GM12872 (cell line): Measurements from ENCODE around the gene KRT81.

Experiments
- TF ChIP-seq, protein P1 (sequence below): IDR thresholded peaks from 3 replicates; pipeline ENCODE4 v1.5.1; 2011; ENCODE audit warnings: low read depth, mild to moderate bottlenecking, low read length, moderate library complexity; ENCODE audit not compliant: insufficient read depth

The KRT81 gene

DNA sequence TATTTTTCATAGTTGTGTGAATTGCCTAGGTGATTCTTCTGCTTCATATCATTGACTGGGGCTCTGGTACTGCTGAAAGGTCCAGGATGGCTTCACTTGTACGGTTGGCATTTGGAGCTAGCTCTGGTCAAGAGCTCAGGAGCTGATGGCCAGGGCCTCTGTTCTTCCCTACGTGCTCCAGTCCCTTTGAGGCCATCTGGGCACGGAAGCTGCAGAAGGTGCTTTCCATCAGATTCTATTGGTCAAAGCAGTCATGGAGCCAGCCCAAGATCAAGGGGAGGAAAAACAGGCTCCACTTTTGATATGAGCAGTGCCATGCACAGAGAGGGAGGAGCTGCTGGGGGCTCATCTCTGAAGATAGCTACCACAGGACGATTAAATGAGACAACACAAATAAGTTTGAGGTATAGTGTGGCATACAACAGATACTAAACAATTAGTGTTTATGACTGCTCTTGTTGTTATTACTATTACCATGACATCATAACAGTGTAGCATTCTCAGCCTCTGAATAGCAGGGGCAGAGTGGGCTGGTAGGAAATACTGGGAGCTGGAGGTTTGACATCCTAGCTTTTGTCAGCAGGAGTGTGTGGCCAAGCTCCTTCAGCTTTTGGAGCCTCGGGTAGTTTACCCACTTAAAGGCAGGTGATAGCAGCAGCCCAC, 19.4 kb upstream of the KRT81 start:
- TF ChIP-seq, protein P1, sequence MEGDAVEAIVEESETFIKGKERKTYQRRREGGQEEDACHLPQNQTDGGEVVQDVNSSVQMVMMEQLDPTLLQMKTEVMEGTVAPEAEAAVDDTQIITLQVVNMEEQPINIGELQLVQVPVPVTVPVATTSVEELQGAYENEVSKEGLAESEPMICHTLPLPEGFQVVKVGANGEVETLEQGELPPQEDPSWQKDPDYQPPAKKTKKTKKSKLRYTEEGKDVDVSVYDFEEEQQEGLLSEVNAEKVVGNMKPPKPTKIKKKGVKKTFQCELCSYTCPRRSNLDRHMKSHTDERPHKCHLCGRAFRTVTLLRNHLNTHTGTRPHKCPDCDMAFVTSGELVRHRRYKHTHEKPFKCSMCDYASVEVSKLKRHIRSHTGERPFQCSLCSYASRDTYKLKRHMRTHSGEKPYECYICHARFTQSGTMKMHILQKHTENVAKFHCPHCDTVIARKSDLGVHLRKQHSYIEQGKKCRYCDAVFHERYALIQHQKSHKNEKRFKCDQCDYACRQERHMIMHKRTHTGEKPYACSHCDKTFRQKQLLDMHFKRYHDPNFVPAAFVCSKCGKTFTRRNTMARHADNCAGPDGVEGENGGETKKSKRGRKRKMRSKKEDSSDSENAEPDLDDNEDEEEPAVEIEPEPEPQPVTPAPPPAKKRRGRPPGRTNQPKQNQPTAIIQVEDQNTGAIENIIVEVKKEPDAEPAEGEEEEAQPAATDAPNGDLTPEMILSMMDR = no peak

DNA sequence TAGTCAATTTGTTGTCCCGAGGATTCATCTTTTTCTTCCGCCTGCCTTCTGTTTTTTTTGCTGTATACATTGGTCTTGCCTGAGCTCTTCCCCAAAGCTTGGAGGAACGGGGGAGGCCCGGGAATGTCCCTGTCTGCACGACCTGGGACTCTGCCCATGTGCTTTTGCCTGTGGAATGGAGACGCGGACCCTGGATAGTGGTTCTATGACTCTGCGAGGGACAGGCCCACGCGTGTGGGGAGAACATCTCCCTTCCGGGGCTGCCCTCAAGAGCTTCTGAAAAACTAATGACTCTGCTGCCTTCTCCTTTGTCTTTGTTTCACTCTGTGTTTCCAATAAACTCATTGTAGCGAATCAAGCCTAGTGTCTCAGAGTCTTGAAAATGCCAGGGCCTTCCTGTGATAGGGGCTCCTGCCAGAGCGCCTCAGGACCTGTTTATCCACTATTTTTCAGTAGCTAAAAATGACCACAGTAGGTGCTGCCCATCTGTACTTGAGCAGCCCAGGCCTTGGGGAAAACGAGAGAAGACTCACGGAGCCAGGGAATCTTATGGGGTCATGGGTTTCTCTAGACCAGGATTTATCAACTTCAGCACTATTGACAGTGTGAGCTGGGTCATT, 17.6 kb upstream of the KRT81 start:
- TF ChIP-seq, protein P1 = no peak

DNA sequence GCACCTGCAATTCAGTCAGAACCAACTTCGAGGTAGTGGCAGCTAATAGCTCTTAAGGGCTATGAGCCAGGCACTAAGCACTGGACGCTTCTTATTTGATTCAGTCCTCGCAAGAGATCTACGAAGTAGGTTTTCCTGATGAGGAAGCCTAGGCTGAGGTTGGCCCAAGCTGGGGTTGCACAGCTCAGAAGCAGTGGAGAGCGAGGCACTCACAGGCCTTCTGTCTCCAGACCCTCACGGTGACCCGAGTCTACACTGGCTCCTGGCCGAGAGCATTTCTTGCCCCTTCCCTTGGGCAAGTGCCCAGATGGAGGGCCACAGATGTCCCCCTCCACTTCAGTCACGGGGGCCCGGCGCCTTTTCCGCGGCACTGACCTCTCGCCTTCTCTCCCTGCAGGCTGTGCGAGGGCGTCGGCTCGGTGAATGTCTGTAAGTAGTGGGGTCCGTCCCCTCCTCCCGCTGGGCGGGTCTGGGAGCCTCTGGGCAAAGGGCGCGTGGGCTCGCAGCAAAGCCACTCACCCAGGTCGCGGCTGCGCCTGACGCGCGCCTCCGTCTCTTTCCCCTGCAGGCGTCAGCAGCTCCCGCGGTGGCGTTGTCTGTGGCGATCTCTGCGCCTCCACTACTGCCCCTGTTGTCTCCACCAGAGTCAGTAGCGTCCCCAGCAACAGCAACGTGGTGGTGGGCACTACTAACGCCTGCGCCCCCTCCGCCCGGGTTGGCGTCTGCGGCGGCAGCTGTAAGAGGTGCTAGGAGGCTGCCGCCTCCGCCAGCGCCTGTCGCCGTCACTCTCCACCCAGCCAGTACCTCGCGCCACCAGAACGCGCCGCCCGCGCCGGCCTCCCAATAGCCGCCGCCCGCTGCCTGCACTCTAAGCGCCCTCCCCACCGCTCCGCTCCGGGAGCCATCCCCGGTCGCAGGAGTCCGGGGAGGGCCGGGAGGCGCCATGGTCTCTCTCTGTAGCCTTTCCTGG, 16.8 kb upstream of the KRT81 start:
- TF ChIP-seq, protein P1 = no peak

DNA sequence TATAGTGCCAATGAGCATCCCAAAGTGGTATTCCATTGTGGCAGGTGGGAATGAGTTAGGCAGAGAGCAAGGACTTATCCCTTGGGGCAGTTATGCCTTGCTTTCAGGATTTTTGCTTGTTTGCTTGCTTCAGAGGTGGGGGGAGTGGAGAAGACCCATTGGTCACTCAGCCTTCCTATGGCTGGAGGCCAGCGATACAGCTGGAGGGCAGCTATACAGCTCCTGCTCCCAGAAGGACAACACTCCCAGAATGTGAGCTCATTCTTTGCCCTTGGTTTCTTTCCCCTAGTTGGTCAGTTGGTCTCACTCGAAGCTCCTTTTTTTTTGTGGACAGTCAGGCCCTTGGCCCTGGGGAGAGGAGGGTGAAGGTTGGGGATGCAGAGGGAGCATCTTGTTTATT, 15.4 kb upstream of the KRT81 start:
- TF ChIP-seq, protein P1 = no peak

DNA sequence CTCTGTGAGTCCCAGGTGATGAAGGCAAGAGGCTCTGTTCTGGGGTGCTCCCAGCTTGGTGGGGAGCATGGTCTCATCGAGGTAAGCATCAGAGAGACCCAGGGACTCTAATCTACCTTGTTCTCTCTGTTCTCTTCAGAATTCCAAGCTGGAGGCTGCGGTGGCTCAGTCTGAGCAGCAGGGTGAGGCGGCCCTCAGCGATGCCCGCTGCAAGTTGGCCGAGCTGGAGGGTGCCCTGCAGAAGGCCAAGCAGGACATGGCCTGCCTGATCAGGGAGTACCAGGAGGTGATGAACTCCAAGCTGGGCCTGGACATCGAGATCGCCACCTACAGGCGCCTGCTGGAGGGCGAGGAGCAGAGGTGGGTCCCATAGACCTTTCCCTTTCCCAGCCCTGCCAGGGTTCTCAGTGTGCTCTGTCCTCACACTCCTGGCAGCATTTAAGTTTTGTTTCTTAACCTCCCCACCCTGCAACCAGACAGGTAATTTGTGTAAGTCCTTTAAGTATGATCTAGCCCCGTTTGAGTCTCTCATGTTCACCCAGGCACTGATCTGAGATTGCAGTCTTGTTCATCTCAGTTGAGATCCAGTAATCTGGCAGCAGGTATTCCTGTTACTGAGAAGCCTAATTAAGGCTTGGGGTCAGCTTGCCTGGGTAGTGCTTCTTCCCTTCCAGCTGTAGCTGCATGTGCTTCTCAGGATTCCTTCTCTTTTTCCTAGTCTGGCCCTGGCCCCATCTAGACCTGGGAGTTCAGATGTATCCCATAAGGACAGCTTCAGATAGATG, 14.8 kb upstream of the KRT81 start:
- TF ChIP-seq, protein P1 = peak; percentile 44

DNA sequence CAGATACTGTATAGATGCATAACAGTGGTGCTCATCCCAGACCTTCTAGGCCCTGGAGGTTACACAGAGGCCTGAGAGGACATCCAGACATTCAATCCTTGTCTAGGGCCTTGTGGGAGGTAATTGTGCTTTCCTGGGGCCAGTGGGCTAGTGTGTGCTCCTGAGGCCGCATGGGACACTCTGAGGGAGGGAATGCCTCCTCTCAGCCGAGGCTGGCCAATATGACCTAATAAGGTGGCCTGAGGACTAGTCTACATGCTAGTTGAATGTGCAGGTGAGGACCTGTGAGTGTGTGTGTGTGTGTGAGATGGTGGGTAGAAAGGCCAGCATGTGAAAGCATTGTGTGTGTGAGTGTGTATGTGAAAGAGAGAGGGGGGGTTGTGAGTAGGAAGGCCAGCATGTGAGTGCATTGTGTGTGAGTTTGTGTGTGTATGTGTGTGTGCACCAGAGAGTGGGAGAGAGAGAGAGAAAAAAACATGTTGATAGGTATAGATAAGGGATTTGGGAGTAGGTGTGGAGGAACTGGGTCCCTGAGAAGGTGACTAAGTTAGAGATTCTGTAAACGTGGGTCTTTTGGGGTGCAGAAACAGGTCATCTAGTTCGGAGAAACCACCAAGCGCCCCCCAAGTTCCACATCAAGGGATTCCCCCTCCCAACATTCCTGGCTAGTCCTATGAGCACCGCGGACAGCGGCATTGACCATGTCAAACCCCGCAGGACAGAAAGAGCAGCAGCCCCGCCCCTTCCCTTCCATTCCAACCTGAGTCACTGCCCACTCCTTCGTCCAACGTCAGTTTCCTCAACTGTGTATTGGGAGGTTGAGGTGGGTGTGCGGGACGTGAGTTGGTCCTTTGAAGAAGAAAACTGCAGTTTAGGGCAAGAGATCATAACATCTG, 9.7 kb upstream of the KRT81 start:
- TF ChIP-seq, protein P1 = no peak
